A204.1 (cell line): ENCODE data around the gene RELN.
A peak's percentile ranks its signal among the peaks of the same experiment; 100 is the strongest.

ENCODE experiments used
- FAIRE-seq: peaks from 2 replicates; lab custom pipeline; 2012; peaks lifted over from hg19 to GRCh38; lab: Jason Lieb, UNC

The RELN gene

DNA sequence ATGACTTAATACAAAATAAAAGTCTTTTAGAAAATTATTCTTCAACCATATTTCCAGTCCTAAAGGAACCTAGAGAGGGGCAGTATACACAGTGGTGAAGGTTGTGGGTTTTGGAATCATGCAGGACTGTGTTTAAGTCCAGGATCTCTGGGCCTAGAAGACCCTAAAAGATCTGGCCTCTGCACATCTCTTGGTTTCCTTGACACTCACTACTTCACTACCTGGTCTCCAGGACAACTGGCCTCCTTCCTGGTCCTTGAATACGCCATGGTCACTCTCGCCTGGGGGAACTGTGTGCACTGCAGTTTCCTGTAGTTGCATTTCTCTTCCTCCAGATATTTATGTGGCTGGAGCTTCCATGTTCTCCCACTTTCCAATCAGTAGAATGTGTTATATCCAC lies 360.7 kb downstream of the RELN start:
- FAIRE-seq = no peak

DNA sequence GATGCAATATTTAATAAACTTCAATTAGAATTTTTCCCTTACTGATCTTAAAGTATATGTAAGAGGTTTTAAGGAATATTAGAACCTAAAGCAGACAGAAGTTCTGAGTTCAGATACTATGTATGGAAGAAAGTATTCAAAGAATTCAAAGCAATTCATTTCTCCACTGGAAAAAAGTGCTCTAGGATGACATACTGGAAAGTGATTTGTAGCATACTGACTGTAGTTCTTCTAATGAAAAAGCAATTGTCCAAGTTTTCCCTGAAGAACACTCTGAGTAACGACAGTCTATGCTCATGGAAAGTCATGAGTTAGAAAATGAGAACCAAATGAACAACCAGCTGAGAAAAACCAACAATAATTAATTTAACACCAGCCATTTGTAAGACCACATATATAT lies 362.7 kb downstream of the RELN start:
- FAIRE-seq = no peak

DNA sequence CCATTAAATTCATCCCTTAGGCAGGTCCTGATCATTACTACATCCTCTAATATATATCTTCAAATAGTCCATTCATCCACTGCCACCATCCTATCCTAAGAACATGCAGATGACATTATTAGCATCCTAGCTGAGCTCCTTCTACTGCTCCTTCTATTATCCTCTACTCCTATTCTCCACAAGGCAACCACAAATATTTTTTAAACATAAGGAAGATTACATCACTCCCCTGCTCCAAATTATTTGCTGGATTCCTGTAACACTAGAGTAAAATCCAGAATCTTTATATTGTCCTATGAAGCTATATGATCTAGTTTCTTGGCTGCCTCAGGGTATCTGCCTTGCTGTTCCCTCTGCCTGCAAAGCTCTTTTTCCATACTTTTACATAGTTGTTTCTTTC lies 367.2 kb downstream of the RELN start:
- no peak for FAIRE-seq

DNA sequence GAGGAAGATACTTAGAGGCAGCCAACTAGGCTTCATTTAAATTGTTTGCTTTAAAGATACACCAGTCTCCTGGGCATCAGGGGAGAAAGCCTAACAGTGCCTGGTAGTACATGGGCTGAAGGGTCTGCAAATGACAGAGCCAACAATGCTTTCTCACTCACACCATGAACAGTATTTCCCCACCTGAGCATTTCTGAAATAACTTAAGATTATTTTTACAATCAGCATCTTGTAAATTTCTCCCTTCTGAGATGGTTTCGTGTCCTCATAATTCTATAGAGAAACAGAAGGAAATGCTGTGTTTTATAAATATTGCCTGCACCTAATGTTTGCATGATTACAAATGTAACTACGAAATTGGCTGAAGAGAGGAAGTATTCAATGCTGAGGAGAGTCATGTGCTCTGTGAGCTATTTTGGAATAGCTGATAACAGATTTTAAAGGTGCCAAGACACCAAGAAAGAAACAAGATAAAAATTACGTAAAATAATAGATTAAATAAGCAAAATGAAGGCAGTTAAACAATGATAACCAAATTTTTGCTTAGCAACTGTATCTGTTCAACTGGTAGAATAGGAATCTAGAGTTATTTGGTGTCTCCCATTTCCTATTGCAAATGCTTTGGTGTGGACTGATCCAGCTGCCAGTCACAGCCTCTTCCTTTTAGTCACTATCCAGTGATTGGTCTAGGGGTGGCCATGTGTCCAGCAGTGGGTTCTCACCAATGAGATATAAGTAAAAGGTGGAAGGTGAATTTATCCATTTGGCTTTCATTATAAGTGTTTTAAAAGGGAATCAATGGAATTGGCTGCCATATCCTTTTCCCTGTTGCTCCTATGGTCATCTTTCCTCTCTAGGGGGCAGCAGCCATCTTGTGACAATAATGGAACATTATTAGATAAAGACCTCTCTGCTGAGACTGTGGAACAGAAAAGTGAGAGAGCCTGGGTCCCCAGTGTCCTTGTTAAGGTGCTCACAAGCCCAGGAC lies 375.5 kb downstream of the RELN start:
- no peak for FAIRE-seq

DNA sequence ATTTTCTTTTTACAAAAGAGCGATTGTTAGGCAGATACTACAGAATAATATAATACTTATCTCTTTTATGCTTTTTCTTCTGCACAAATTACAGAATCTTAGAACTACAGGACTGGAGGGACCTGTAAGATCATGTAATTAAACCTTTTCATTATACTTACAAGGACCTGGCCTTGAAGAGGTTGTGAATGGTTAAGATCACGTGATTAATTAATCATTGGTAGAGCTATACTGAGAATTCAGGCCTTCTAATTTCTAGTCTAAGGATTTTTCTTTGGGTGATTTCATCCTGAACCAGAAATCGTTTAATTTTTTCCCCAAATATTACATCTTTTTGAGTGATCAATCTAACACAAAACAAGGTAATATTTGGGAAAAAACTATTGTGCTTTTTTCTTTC lies 379.7 kb downstream of the RELN start:
- FAIRE-seq = peak; percentile 9

DNA sequence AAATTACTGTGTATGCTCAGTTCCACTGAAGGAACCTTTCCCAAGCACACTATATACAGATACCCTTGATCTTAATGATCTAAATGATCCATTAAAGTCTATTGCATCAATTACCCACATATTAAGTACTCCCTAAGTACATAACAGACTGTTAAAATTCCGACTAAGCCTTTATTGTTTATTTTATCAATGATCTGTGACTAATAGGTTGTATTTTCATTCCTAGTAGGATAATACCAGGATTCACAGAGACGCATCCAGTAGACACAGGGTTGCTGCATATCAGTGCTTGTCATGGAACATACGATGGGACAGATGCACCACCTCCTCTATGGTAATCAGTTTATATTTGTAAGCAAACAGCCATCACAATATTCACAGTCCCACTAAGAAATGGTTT lies 383.8 kb downstream of the RELN start:
- FAIRE-seq = no peak

DNA sequence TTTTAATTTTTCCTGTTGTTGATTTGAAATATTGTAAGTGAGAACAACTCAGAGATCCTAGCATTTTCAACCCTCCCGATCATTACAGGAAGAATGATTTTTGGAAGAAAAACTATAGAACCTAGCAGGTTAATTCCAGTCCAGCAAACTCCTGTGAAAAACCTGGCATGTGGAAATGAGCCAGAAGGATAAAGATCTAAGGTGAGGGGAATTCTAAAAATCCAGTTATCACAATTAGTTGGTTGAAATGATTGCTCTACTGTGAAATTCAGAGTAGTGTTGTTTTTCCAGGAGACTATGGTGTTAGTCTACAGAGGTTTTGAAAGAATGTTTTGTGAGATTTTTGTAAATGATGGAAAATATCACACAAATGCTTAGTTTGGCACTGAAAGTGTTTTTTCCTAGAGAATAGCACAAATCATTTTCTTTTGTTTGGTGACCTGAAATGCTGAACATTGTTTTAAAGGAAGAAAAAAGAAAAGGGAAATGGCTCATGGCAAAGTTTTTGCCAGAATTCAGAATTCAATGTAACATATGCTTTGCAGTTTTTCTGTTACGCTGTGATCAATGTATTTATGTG lies 391.0 kb downstream of the RELN start:
- FAIRE-seq = no peak

DNA sequence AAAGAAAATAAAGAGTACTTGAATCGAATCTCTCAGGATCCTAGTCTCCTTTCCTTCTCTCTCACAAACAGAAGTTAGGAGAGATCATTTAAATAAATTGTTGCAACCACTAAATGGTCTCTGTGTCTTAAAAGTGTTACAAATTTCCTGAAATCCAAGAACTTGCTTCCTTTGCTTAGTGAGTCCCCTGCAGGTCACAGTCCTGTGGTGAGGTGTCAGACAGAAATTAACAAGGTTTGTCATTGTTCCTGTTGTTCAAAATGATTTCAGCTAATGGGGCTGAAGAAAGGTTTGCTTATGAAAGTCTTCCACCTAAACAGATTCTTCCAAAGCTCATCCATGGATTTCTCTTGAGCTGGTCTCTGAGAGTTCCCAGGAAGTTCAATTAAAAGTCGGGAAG lies 391.9 kb downstream of the RELN start:
- no peak for FAIRE-seq

DNA sequence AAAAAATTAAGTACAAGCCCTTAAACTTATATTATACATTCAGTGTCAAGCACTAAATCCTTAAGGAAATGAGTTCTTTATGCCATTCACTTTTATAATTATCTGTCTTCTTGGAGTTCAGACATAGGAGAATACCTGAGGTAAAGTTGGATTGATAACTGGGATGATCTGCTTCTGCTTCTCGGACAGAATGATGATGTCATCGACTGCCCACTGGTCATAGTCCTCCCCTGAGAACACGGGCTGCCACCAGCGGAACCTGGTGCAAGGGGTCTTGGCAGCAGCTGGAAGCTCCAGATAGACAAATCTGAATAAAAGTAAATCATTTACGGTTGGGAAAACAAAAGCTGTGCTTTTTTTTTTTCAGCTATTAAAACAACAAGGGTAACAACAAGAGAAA lies 395.3 kb downstream of the RELN start:
- no peak for FAIRE-seq

DNA sequence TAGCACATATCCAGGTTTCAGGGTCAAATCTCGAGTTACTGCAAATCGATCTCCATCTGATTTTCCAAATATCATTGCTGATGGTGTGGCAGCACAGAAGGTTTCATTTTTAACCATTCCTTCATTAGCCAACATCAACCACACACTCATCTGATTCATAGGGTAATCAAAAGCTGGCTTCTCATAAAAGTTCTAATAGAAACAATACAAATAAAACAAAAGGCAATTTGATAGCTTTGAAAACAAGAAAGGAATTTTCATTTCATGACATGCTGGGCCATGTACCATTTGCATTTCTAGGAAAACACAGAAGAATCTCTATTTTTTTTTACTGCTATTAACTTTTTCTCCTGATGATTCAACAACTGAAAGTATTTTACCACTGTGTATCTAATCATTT lies 395.8 kb downstream of the RELN start:
- no peak for FAIRE-seq

DNA sequence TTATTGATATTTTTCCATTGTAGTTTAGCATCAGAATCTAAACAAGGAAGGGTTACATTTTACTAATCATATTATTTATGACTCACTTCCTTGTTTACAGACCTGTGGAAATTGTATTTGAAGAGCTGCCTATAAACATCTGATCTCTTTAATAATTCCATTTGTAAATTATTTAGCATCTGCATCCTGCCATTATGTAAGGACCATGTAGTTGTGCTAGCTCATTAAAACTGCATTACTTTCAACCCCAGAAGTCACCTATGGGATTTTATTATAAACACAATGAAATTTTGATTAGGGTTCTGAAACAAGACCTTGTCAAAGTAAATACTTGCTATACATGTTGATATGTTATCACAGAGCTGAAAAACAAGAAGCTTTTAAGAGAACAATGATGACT lies 396.6 kb downstream of the RELN start:
- no peak for FAIRE-seq

DNA sequence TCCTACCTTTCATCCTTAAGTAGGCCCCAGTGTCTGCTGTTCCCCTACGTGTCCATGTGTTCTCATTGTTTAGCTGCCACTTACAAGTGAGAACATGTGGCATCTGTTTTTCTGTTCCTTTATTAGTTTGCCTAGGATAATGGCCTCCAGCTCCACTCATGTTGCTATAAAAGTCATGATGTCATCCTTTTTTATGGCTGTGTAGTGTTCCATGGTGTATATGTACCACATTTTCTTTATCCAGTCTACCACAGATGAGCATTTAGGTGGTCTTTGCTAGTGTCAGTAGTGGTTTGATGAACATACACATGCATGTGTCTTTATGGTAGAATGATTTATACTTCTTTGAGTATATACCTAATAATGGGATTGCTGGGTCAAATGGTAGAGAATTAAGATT lies 397.3 kb downstream of the RELN start:
- no peak for FAIRE-seq

DNA sequence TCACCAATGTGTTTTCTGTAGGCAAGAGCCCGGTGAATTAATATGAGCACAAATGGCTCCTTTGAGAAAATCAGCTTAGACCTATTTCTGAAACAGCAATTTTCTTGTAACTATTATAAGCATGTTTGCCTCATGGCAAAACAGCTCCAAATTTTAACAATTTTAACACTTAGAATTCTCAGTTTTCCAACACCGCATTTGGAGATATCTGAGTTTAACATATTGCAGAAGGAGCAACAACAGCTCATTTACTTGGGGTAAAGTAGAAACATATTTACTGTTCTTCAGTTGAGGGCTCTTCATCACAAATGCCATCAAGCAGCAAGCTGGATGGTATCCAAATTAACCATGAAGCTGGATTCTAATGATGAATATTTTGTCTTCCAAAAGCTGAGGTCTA lies 409.4 kb downstream of the RELN start:
- no peak for FAIRE-seq

DNA sequence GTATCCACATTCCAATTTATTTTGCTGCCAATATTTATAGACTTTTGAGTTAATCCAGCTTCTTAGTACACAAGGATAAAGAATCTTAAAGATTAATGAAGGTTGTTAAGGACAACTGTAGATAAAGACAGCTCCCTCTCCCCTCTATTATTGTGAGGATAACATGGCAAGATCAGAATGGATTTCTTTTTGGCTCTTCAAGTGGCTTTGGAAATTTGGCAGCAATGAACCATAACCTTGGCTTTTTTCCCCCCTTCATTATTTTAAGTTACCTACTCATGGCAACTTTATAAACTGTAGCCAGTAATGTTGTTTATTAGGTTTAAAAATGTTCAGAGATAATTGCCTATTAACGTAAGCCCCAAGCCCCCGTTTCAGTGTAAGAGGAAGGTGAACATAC lies 412.4 kb downstream of the RELN start:
- FAIRE-seq = no peak

DNA sequence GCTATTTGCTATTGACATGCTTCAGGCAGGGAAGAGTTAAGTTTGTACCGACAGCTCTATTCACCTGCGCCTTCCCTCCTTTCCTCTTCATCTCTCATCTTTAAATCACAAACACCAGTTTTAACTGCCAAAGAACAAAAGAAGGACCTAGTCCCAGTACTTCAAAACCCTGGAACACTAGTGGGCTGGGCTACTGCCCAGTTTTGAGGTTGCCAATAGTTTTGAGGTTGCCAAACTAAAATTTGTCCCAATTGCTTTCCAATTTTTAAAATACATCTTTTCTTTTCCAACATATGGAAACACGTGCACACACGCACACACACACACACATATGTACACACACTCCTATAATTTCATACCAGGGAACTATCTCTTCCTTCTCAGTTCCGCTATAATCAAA lies 412.8 kb downstream of the RELN start:
- FAIRE-seq = no peak

DNA sequence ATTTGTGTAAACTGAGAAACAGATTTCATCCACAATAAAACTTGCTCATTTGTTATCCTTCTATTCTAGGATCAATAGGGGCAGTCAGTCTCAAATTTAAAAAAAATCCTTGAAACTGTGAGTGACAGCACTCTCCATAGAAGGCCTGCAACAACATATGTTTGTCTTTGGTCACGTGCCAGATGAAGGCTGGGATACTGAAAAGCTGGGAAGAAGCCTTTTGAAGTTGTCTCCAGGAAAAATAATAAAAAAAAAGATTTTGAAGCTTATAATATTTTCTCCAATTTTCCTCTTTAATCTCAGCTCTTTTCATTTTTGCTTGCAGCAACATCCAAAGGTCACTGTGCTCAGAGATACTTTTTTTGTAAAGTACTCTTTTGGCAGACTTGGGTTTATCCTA lies 414.9 kb downstream of the RELN start:
- no peak for FAIRE-seq

DNA sequence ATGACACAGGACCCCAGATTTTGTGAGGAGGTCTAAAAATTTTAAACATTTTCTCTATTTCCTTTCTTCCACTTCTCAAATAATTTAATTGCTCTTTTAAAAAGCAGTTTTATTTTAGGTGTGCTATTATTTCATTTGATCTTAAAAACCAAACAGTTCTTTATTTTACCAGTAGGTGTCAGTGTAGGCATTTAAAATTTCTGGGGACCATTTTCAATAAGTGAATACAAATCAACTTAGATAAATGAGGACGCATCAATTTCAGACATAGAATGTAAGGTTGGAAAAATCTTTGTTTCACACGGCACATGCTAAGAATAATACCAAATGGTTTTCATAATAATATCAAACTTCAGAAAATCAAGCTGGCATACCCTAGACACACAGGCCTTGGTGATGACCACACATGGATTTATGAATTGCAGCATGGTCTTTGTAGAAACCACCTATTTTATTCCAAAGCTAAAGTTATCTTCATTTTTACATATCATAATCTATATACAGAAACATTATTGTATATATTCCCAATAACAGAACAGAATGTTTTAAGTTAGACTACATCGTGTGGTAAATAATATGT lies 415.9 kb downstream of the RELN start:
- FAIRE-seq = peak; percentile 99

DNA sequence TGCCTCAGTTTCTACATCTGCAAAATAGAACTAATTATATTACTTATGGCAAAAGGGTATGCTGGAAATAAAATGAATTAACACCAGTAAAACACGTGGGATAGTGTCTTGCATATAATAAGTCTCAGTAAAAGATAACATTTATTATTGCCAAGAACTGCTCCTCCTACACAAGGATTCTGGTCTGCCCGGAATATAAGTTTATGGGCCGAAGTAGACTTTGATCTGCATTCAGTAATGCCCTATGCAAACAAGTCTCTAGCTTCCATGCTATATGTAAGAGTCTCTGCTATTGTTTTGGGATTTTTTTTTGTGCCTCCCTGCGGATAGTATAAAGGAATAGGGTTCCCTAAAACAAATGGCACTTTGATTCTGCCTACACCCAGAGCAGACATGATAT lies 417.9 kb downstream of the RELN start:
- no peak for FAIRE-seq

DNA sequence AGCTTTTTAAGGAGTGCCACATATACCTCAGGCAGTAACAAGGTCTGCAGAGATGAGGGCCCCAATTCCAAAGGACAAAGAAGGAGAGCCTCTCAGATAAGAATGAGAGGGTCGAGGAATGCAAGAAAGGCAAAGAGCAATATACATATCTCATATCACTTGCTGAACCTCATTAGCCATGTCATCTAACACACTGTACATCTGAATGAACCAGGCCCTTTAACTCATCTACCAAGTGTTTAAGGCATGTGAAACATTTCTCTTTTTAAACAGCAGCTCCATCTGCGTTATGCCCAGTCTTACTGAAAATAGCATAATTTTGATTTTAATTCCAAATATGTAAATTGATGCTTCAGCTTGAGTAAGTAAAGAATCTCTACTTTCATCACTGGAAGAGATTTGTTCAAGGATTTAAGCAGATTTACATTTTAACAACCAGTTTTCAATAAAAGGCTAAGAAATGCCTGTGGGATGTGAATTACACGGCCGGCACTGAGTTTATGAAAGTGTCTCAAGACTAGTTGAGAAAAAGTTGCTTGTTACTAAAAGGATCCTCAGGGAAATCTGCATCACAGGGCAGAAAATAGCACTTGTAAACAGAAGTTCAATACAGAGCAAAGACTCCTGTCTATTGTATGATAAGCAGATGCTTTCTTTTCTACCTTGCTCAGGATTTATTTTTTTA lies 419.7 kb downstream of the RELN start:
- FAIRE-seq = no peak

DNA sequence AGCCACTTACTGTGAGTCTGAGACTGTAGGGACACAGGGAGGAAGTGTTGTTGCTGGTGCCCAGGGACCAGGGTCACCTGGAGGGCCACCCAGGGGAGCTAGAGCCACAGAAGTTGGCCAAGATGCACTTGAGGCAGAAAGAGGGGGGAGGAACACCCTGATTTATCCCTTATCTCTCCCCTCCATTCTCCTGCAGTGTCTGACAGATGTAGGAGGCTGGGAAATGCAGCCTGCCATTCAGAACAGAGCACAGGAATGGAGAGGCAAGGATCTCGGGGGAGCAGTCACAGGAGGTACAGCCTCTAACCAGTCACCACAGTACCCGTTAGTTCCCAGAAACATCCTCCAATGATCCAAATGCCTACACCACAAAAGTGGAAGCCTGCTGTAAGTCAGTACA lies 425.0 kb downstream of the RELN start:
- FAIRE-seq = no peak

DNA sequence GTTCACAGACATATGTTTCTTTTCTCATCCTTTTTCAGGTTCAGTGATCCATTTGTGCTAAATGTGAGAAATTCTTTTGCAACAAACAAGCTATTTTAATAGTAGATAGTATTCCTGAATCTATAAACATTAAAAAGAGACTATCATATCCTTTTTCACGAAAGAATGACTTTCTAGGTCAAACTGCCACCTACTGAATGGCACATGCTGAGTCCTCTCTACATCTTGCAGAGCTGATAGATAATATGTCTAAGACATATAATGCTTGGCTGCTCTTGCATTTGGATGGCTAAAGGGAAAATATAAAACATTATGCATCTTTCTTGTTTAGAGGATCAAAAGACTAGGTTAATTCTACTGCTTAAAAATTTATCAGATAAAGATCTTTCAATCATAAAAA lies 429.3 kb downstream of the RELN start:
- FAIRE-seq = no peak

DNA sequence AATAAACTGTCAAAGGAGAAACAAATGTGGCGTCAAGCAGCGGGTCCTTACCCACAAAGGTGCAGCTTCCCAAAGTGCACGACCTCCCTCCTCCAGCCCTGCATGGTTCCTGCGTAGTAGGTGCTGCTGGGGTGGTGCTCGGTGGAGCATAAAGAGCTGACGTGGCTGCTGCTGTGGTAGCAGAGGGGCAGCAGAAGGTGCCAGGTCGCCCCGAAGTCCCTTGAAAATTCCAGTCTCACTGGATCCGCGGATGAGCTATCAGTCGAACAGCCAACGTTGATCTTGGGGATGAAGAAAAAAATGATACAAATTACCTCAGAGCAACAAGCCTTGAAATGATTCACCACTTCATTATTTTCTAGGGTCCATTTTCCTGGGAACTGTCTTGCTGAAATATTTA lies 438.4 kb downstream of the RELN start:
- no peak for FAIRE-seq

DNA sequence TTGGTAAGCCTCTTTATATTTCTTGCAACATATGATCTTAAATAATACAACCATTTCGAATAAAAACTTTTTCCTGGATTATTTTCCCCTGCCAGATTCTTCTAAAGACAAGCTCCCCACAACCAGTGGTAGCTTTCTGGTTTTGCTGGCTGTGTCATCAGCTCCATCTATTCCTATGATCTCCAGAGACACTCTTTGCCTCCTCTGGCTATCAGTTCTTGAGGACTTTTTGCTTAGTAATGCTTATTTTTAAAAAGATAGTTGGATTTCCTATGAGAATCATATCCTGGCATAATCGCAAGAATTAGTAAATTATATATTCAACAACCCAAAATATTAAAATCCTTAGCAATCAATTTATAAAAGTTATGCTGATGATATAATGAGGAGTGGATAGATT lies 439.7 kb downstream of the RELN start:
- no peak for FAIRE-seq
